ENCODE results near the gene ZRANB3.

The ZRANB3 gene

GRCh38 chr2:135154962-135155361, 376.1 kb downstream of the ZRANB3 start:
- H3K4me1 ChIP-seq (ENCODE audit: control insufficient read depth in 1 of 2, insufficient read depth in 1 of 2, low read depth in 1 of 2, low read length in 1 of 2), result no peaks in the 10 kb centered on the region
- TF ChIP-seq CTCF (IDR thresholded peaks at IDR 0.05), result no peak
- no peaks in the 10 kb centered on the region for H3K27me3 ChIP-seq
- peaks cover 70% of the 10 kb centered on the region for H3K36me3 ChIP-seq
- no peaks in the 10 kb centered on the region for H3K9me3 ChIP-seq
- no peak overlapping the region for H3K27ac ChIP-seq
- no peak overlapping the region for H3K4me3 ChIP-seq (ENCODE audit: low read depth in 1 of 2, low read length in 1 of 2)

GRCh38 chr2:135152361-135152760, 378.7 kb downstream of the ZRANB3 start:
- Histone ChIP-seq H3K27me3 (no peaks in the 10 kb centered on the region), H3K36me3 (peaks cover 57% of the 10 kb centered on the region), H3K4me3 (ENCODE audit: low read depth in 1 of 2, low read length in 1 of 2) (no peak overlapping the region), H3K27ac (no peak overlapping the region), H3K9me3 (no peaks in the 10 kb centered on the region), H3K4me1 (ENCODE audit: control insufficient read depth in 1 of 2, insufficient read depth in 1 of 2, low read depth in 1 of 2, low read length in 1 of 2) (no peaks in the 10 kb centered on the region)
- TF ChIP-seq CTCF (IDR thresholded peaks at IDR 0.05), result no peak

GRCh38 chr2:135151615-135152014, 379.4 kb downstream of the ZRANB3 start:
- Histone ChIP-seq H3K9me3 (no peaks in the 10 kb centered on the region), H3K27me3 (no peaks in the 10 kb centered on the region), H3K4me1 (ENCODE audit: control insufficient read depth in 1 of 2, insufficient read depth in 1 of 2, low read depth in 1 of 2, low read length in 1 of 2) (no peaks in the 10 kb centered on the region), H3K27ac (no peak overlapping the region), H3K36me3 (peaks cover 56% of the 10 kb centered on the region), H3K4me3 (ENCODE audit: low read depth in 1 of 2, low read length in 1 of 2) (no peak overlapping the region)
- no peak for TF ChIP-seq CTCF (IDR thresholded peaks at IDR 0.05)

DNA sequence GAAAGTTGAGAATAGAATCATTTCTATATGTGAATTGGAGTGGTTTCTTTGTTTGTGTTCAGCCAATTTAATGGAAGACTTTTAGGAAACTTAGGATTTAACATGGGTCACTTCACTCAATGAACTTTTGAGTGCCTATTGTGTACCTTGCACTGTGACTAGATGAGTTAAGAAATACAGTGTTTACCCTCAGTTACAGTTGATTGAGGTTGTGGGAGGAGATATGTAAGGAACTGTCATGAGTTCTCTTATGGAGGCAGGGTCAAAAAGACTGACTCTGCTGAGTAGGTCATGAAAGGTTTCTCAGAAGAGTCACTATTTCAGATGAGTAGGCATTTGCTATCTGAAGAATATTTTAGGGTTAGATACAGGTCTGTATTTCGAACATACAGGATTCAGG, 380.3 kb downstream of the ZRANB3 start:
- Histone ChIP-seq H3K9me3 (no peaks in the 10 kb centered on the region), H3K27me3 (no peaks in the 10 kb centered on the region), H3K36me3 (peaks cover 57% of the 10 kb centered on the region), H3K4me3 (ENCODE audit: low read depth in 1 of 2, low read length in 1 of 2) (no peak overlapping the region), H3K4me1 (ENCODE audit: control insufficient read depth in 1 of 2, insufficient read depth in 1 of 2, low read depth in 1 of 2, low read length in 1 of 2) (no peaks in the 10 kb centered on the region), H3K27ac (no peak overlapping the region)
- TF ChIP-seq CTCF (IDR thresholded peaks at IDR 0.05), result no peak

GRCh38 chr2:135149251-135149650, 381.8 kb downstream of the ZRANB3 start:
- no peaks in the 10 kb centered on the region for H3K27me3 ChIP-seq
- H3K9me3 ChIP-seq, result no peaks in the 10 kb centered on the region
- H3K27ac ChIP-seq, result no peak overlapping the region
- no peak for TF ChIP-seq CTCF (IDR thresholded peaks at IDR 0.05)
- no peaks in the 10 kb centered on the region for H3K4me1 ChIP-seq (ENCODE audit: control insufficient read depth in 1 of 2, insufficient read depth in 1 of 2, low read depth in 1 of 2, low read length in 1 of 2)
- H3K36me3 ChIP-seq, result peaks cover 48% of the 10 kb centered on the region
- no peak overlapping the region for H3K4me3 ChIP-seq (ENCODE audit: low read depth in 1 of 2, low read length in 1 of 2)

DNA sequence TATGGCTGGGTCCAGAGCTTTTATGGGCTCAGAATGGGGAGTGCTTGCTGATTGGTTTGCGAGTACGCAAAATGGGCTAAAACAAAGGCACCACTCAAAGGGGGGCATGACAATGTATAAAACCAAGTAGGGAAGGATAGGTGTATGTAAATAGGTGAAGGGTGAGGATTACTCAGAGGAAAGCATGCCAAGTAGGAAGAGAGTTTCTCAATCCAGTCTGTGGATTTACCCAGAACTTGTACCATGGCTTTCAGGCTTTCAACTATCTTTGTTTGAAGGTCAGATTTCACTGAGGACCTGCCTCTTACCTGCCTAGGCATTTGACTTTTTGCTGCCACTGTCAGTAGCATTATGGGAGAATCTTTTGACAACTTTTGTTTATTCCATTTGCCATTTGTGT, 386.7 kb downstream of the ZRANB3 start:
- Histone ChIP-seq H3K27ac (no peak overlapping the region), H3K27me3 (no peaks in the 10 kb centered on the region), H3K4me1 (ENCODE audit: control insufficient read depth in 1 of 2, insufficient read depth in 1 of 2, low read depth in 1 of 2, low read length in 1 of 2) (no peaks in the 10 kb centered on the region), H3K9me3 (no peaks in the 10 kb centered on the region), H3K36me3 (peaks cover 17% of the 10 kb centered on the region), H3K4me3 (ENCODE audit: low read depth in 1 of 2, low read length in 1 of 2) (no peak overlapping the region)
- TF ChIP-seq CTCF (IDR thresholded peaks at IDR 0.05), result no peak
